ENCODE results near the gene GSS.

- TF ChIP-seq CTCF (IDR thresholded peaks at IDR 0.05) (no peak), POLR2A (IDR thresholded peaks at IDR 0.05) (no peak)
Measured at GRCh38 chr20:34888468-34888867, 67.1 kb downstream of the GSS start.
